Middle frontal gyrus (tissue), 1 donor: Measurements from ENCODE around the gene SF3A1.
A peak's percentile ranks its signal among the peaks of the same experiment; 100 is the strongest.

ENCODE experiments used
- DNase-seq: peaks from one replicate; pipeline ENCODE4 v3.0.0-alpha.2; 2015; ENCODE audit warnings: low spot score; ENCODE audit errors: extremely low spot score

The SF3A1 gene

DNA sequence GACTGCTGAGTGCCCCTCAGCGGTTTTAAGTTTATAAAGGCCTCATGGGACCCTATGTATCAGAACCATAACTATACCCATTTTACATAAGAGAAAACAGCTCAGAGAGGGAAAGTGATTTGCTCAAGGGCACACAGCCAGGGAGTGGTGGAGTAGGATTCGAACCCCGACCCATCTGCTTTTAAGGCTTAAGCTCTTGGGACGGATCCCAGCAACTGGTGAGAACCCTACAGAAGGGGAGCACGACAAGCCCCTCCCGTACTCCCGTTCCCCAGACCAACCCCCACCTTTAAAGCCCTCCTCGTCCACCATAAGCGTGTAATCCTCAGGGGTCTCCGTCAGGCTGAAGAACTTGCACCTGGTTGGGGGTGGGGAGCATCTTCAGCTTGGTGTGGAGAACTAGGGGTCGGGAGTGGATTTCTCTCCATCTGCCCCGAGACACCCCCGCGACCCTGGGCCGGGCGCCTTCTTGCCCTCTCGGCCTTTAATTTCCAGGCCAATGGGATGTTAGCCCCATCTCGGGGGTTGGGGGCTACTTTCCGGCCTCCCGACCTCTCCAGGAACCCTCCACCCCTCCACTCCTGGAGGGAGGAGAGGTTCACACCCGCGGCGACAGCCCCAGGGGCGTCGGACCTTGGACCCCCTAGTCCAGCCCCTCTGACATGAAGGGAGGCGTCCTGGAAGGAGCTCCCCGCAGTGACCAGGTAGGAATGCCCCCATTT, 68.1 kb downstream of the SF3A1 start:
- DNase-seq, result no peak

DNA sequence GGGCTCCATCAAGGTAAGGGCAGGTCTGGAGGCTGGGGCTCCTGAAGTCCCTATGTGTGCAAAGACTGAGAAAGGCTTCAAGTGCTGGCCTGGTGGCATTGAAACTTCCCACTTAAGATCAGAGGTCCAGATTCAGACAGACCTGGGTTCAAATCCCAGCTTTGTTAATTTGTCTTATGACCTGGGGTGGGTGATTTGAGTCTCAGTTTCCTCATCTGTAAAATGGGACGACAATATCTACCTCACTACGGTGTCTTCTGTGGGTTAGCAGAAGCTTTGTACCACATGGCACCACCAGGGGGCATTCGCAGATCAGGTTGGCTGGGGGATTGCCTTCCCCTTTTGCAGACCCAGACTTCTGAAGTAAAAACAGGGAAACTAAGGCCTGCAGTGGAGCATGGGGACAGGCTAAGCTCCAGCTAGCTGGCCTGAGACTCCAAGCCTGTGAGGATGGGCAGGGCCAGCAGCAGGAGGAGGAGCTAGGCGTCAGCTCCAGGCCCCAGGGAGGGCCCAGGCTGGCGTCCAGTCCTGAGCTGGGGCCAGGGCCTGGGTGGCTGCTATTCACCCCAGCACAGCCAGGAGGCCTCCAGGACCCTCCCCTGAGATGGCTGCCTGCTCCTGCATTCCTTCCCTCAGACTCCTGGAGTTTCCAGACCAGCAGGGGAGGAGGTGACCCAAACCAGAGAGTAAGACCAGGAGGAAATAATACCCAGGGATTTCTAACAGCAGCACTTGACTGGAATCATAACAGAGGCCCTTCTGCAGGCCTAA, 68.9 kb downstream of the SF3A1 start:
- peak; percentile 42 for DNase-seq

DNA sequence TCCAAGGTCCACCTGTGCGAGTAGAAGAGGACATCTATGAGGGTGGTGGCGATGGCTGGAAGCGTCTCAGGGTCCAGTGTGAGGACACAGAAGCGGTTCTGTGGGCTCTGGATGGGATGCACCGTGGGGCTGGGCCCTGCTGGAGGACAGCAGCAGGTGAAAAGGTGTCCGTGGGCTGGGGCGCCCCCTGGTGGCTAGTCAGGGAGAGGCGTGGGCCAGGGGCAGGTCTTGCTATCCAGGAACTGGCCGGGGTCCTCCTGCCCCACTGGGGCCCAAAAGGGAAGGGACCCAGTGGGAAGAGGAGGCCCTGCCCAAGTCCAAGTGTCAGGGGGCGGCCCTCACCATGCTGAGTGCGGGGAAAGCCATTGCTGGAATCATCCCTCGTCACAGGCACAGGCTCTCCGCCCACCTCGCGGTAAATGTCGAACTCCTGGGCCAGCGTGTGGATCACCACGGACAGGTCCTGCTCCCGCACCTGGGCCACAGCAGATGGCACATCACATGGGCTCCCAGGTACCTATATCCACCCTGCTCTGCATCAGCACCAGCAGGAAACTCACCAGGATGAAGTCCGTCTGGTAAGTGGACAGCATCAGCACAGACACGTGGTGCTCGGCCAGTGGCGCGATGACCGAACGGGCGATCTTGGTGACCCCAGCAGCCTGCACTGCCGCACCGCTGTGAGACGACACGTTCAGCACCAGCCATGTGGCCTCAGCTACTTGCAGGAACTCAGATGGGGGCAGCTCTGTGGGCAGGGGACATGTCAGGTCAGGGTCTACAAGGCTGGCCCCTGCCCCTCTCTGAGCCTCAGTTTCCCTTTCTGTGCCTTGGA, 69.7 kb downstream of the SF3A1 start:
- no peak for DNase-seq

DNA sequence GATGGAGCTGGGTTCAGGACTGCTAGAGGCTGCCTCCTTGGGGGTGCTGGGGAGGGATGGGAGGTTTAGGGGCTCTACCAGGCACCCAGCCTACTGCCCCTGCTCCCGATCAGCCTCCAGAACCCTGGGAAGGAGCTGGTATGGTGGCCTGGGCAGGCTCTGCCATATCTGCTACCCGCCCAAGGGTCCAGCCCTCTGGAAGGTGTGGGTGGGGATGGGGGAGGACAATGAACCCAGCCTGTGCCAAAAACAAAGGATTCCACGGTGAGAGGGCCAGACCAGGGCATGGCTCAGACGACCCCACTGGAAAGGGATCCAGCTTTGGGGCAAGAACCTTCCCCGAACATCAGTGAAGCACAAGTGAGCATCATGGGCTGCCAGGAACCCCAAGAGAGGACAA, 70.4 kb downstream of the SF3A1 start:
- DNase-seq, result no peak

DNA sequence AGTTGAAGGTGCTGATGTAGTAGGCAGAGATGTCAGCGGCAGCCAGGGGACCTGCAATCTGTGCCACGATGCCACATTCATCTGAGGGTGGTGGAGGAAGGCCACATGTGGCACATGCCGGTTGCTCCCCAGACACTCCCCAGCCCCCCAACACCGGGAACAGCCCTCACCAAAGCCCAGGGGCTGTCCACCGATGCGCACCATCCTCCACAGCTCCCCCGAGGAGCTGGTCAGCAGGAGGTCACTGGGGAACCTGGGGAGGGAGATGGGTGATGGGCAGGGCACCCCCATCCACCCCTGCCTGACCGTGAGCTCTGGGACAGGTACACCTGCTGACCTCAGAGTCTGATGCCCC, 70.9 kb downstream of the SF3A1 start:
- no peak for DNase-seq

DNA sequence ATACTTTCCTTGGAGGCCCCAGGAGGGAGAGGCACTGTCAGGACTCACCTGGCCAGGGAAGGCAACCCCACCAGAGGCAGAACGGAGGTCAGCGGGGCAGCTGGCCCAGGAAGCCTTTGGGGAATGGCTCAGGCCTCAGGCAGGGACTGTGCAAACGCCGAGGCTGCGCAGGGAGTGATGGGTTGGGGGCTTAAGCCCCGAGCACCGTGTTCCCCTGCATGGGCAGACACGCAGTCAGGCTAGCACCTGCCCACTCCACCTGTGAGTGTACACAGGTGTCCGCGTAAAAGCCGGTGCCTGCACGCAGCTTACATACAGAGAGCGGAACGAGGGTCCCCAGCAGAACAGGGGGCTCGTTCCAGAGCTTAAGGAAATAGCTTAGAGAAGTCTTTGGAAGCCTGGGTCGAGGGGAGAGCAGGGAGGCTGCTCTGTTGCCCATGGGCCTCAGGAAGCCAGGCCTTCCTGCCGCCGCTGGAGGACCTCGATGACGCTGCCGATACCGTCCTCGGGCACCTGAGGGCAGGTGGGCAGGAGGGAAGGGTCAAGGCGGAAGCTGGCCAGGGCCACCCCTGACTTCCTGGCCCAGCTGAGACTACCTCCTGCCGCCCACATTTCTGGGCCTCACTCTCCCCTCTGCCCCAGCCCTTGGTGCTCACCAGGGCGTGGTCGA, 71.4 kb downstream of the SF3A1 start:
- no peak for DNase-seq

DNA sequence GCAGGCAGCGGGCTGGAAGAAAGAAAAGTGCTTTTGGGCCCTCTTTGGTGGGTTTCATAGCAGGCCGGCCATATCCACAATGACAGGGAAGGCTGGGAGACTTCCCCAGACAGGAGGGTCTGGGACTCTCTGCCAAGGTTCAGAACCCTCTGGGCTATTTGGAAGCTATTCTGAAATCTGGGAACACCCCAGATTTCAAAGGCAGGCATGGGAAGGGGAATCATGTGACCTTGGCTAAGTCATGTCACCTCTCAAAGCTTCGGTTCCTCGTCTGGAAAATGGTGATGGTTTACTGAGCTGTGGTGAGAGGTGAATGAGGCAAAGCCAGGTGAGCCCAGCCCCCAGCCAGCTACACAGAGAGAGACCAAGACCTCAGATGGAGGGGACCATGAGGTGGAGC, 72.0 kb downstream of the SF3A1 start:
- no peak for DNase-seq

DNA sequence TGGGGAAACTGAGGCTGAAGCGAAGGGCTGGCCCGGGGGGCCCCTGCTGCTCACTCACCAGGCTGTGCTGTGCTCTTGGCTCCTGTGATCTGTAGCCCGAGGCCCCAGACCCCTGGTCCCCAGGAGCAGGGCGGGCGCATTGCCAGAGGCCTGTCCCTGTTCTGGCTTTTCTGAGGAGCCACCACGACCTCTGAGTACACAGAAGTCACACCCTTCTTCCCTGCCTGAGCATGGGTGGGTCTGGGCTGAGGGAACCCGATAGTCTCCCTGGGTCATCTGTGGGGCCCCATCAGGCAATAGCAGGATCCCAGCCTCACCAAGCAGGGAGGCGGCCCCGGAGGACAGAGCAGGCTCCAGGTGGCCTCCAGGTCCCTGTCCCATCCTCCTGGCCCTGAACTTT, 72.5 kb downstream of the SF3A1 start:
- DNase-seq, result no peak

DNA sequence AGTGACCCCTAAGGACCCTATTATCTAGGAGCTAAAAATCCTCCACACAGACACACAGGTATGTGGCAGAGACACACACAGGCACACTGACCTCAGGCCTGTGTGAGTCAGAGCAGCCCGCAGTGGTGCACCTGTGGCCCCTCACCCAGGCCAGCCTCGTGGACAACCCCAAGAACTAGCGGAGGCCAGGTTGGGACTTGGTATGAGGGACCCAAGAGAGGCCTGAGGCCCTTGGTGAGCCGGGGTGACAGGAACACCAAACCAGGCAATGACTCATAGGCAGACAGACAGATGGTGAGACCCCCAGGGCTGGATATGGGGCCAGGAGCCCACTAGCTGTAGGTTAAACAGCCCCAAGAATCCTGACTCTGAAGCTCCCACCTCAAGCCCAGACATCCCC, 73.4 kb downstream of the SF3A1 start:
- no peak for DNase-seq

DNA sequence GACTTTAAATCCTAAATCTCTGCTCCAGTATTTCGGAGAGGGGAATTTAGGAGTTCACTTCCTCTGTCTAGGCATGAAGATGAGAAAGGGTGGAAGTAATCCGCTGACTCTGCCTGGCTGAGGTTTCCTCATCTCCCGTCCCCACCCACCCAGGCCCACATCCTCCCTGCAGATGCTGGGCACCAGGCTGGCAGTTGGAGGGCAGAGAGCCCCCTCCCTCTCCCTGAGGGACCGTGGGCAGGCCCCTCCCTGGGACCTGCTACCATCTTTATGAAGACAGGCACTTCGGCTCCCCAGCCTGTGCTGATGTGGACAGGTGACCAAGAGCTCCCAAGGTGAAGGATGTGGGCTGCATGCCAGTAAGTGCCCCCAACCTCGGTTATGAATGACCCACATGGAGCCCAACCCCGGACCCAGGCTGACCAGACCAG, 74.1 kb downstream of the SF3A1 start:
- no peak for DNase-seq
